Sciatic nerve (tissue), 2 donors: ENCODE data around the gene GHRL. TPM values are rescaled to one million over a fixed set of nuclear protein-coding genes. Genes with fewer than 3 reads are reported as not detected.
"Not testable (repeated sequence)": the region's sequence is repeated elsewhere in the genome, so short reads cannot be mapped to it uniquely, and the experiment has no call there.

Experiments
- ATAC-seq: fragments of 200-7000 bp; cut with Tn5 transposase; one replicate; pipeline ENCODE4 v1.9.1; 2020; ENCODE audit warnings: mild to moderate bottlenecking, moderate library complexity
- DNase-seq: peaks from one replicate; pipeline ENCODE4 v3.0.0-alpha.2; 2020; ENCODE audit warnings: low spot score
- intact Hi-C: fragments of 100-400 bp; cut with DNase I; formaldehyde crosslinking; loops from one replicate; pipeline ENCODE4 v1.14.2; 2022
- total RNA-seq: library from RNA; stranded (reverse); fragmentation: NEBNext Ultra II Directional; extraction: Animal tissue kit (Norgen Biotek cat#: 25700); gene quantifications from one replicate; pipeline ENCODE4 v1.2.1, GENCODE V29; 2021
- donor health status: DM: no; HTN: no; CAD: no.
- donor health status: DM: no; HTN: no; CAD: no.

The GHRL gene
- total RNA-seq, 1 donor from 2014 or later = 2.1 TPM

DNA sequence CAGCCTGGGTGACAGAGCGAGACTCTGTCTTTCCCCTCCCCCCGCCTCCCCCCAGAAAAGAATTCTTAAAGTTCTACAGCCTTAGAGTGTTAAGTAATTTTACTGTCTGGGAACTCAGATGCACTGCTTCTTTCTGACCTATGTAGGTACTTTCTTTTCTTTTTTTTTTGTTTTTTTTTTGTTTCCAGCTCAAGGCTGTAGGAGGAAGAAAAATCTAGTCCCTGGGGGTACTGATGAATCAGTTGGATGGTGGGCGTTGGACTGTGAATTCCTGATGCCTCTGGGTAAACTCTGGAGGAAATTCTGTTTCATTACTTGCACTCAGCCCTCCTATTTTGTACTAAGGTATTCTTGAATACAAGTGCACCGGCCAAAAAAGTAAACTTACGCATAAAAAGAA lies 10.8 kb downstream of the GHRL start:
- DNase-seq (no peak), ATAC-seq (no peak)
- intact Hi-C loops = no loop called here

DNA sequence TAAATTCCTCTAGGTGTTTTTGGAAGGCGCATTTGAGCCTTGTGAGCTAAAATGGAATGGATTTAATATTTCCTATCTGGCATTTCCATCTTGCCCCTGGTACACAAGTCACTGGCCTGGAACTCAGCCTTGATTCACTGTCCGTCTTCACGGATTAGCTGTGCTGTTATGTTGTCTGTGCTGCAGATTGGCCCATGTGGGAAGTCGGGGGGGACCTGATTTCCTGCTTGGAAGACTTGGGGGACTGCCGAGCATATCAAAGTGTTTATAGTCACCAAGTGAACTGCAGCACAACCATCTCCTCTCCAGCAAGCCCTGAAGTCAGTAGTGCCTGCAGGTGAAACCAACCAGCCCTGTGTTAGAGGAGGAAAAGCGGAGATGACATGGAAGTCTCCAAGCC lies 12.2 kb downstream of the GHRL start:
- DNase-seq = no peak
- intact Hi-C loops = no loop called here
- no peak for ATAC-seq

DNA sequence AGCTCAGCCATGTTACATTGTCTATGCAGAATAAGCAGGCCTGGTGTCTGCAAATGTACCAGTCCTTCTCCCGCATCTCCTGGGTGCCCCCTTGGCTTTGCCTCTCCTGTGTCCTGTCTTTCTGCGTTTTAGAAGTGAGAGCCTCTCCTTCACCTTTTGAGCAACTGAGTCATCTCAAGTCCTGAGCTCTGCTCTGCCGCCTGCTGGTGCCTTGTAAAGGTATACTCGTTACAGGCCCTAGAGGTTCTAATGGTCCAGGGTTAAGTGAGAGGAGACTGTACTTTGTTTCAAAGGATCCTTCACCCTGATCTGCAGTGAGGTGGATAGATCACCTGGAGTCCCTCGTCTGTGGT lies 12.6 kb downstream of the GHRL start:
- no peak for DNase-seq
- no peak for ATAC-seq
- intact Hi-C loops = no loop called here

DNA sequence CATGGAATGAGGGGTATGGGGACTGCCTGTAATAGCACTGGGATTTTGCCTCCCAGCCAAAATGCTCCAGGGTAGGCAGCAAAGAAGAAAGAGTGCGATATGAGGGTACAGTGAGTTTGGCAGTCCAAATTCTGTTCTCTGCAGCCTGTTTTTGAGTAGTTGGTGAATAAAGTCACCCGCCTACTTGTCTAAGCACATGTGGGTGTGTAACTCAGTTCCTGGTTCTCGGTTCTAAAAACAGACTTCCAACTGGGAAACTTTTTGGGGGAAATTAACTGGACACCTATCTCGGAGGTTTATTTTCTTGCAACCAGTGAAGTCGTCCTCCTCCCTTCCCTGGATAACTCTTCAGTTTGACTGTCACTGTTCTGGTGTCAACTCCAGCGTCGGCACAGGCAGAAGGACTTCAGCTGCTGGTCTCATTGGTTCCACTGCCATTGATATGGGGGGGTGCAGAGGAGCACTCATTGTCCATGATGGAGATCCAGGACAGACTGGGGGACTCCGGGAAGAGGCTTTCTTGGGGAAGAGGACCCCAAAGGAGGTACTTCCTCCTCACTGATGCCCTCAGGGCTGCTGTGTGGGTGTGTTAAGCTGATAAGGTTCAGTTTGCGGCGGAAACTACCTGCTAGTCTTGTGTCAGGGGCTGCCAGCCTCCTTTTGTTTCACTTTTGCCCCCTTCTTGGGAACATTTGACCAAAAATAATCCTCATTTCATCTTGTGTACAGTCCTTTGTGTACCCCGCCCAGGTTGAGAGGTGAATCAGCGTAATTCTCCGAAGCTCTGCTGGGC lies 13.2 kb downstream of the GHRL start:
- intact Hi-C loops = no loop called here
- DNase-seq = no peak
- ATAC-seq = no peak

DNA sequence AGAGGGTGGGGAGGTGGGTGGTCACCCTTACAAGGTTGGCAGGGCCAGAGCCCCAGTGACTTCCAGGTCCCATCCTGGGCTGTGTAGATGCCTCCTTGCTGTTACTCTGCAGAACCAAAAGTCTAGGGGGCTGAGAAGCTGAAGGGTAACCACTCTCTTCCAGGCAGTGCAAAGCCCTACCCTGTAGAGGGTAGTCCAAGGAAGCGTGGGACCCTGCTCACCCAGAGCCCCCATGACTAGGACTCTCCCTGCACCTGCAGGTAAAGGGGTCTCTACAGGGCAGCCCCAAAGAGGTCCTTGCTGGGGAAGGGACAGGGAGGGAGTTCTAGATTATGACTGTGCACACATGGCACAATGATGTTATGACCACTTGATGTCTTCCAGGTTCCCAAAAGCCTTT lies 14.2 kb downstream of the GHRL start:
- intact Hi-C loops = no loop called here
- DNase-seq = no peak
- no peak for ATAC-seq

DNA sequence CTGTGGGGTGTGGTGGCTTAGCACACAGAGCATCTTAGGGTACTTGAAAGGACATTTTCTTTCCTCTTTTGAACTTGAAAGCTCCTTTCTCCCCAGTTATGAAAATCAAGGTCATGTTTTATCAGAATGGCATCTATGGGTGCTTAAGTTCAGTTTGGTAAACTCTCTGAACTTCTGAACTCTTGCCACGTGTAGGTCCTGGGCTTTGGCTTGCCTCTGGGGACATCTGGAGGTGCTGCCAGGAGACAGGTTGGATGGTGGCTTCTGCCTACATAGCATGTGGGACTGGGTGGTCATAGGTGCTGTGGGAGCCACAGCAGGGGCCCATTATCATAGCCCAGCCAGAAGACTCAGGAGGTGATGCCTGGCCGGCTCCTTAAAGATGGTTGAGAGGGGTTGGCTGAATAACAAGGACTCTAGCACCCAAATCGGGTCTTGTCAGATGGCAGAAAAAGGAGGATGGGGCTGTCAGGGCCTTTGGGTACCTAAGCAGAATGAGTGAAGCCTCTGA lies 15.6 kb downstream of the GHRL start:
- ATAC-seq (no peak), DNase-seq (no peak)
- intact Hi-C loops = no loop called here

DNA sequence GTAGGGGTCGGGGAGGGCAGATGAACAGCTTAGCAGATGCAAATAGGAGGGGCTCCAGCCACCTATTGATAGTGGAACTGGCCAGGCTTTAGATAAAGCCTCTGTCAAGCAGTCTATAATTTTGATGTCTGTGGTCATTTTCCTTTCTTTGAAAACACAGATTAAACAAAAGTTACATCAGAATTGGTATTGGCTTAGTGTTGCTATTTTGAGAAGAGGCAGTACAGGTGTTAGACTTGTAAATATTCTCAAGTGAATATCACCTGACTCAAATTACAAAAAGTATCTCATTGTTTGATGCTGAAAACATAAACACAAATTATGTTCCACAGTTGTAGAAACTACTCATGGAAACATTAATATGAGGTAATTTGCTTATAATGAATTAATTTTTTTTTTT lies 18.1 kb downstream of the GHRL start:
- intact Hi-C loops = no loop called here
- ATAC-seq (no peak), DNase-seq (no peak)

DNA sequence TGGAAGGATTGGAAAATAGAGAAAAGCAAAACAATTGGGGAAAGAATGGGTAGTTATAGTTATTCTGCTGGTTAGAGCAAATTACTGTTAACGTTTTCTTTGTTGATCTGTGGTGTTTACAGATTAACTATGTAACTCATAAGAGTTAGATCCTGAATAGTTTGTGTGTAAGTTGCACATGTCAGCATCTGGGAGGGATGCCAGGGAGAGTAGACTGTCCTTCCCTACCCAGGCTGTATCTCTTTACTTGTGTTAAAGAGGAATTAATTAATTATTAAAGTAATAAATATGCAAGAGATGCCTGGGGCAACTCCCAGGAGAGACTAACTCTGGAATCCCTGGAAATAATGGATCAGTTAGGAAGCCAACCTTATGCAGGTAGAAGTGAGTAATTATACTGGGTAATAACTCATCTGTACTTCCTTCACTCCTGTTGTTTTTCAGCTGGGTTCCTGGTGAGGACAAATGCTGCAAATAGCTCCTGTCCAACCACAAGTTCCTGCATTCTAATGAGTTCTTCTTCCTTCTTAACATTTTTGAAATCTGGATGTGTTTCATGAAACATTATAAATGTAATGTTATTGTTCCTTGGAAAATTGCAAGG lies 18.9 kb downstream of the GHRL start:
- DNase-seq = peak; percentile 26
- intact Hi-C loops = no loop called here
- ATAC-seq = no peak

DNA sequence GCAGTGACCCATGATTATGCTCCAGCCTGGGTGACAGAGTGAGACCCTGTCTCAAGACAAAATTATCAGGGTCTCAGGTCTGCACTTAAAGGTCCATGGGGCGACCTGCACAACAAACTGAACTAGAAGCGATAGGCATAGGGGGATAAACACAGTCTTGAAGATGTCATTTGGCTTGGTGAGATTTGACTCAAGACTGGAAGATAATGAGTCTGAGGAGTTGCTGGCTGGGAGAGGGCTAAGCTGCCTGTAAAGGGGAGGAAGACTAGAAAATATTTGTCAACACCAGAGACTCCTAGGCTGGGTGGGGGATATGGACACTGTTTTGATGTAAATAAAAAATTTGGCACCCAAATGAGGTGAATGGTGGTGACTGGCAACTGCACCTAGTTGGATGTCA lies 19.8 kb downstream of the GHRL start:
- intact Hi-C loops = no loop called here
- DNase-seq = peak; percentile 9

DNA sequence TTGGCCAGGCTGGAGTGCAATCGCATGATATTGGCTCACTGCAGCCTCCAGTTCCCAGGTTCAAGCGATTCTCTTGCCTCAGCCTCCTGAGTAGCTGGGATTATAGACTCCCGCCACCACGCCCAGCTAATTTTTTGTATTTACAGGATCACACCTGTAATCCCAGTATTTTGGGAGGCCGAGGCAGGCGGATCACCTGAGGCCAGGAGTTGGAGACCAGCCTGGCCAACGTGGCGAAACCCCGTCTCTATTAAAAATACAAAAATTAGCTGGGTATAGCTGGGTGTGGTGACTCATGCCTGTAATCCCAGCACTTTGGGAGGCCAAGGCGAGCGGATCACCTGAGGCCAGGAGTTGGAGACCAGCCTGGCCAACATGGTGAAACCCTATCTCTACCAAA lies 20.3 kb downstream of the GHRL start:
- ATAC-seq, intact Hi-C loops: not testable (repeated sequence)
- DNase-seq = peak; percentile 23

More for the DNA sequence above, 19.8 kb downstream of the GHRL start:
- ATAC-seq = no peak

DNA sequence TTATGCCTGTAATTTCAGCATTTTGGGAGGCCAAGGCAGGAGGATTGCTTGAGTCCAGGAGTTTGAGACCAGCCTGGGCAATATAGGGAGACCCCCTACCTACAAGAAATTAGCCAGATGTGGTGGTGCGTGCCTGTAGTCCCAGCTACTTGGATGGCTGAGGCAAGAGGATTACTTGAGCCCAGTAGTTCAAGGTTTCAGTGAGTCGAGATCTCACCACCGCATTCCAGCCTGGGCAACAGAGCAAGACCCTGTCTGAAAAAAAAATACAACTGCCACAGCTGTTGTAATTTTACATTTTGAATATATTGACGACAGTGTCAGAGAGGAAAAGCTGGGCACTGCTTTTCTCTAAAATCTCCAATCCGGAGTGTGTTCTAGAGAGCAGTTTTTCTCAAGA lies 23.3 kb downstream of the GHRL start:
- intact Hi-C loops = no loop called here
- no peak for ATAC-seq
- DNase-seq = peak; percentile 4

DNA sequence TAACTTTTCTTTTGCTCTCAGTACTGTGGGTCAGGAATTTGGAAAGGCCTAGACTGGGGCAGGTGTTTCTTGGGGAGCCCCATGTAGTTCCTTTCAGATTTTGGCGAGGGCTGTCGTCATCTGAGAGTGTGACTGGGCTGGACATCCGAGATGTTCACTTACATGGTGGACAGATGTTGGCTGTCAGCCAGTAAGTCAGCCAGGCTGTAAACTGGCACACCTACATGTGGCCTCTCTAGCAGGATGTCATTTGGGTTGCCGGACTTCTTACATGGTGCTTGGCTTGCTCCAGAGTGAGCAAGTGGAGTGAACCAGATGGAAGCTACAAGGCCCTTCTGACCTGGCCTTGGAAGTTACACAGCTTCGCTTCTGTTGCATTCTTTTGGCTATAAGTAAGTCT lies 23.8 kb downstream of the GHRL start:
- DNase-seq = peak; percentile 35
- ATAC-seq = no peak

DNA sequence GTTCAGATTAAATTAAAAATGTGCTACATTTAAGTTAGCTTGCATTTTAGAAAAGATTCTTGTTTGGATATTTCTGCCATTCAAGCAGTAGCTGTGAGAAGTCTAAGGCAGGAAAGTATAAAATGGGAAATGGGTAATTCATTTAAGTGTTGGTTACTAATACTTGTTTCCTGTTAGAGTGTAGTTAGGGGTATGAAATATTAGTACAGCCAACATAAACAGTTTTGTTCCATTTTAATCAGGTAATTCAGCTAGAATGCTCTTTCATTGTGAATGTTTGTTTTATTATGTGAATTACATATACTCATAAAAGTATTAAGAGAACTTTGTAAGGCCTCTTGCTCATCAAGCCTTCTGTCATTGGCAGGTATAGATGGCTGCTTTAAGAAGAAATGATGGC lies 24.6 kb downstream of the GHRL start:
- intact Hi-C loops = no loop called here
- DNase-seq (no peak), ATAC-seq (no peak)

More for the DNA sequence above, 23.8 kb downstream of the GHRL start:
- intact Hi-C loops = no loop called here

DNA sequence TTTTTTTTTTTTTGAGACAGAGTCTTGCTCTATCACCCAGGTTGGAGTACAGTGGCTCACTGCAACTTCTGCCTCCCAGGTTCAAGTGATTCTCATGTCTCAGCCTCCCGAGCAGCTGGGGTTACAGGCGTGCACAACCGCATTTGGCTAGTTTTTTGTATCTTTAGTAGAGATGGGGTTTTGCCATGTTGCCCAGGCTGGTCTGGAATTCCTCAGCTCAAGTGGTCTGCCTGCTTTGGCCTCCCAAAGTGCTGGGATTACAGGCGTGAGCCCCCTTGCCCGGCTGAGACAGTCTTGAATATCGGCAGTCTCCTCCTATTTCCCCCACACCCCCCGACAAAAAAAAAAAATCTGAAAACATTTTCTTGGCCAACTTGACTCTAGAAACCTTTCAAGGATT lies 25.8 kb downstream of the GHRL start:
- ATAC-seq, intact Hi-C loops: not testable (repeated sequence)
- DNase-seq = peak; percentile 10

DNA sequence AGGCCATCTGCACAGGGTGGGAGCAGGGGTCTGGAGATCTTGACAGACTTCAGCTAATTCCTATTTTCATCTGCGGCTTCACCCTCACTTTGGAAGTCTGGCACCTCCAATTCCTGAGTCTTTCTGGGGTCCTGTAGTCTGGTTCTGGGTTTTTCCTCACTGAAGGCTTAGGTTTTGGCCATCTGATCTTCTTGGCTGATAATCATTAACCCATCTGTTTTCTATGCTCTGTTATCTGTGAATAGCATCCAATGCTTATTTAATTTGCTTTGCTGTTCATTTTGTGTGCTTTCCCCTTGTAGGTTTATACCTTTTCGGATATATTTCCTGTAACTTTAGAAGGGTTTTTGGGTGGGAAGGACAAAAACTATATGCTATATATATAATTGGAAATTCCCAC lies 26.9 kb downstream of the GHRL start:
- ATAC-seq = no peak
- DNase-seq = peak; percentile 4
- intact Hi-C loops = no loop called here

DNA sequence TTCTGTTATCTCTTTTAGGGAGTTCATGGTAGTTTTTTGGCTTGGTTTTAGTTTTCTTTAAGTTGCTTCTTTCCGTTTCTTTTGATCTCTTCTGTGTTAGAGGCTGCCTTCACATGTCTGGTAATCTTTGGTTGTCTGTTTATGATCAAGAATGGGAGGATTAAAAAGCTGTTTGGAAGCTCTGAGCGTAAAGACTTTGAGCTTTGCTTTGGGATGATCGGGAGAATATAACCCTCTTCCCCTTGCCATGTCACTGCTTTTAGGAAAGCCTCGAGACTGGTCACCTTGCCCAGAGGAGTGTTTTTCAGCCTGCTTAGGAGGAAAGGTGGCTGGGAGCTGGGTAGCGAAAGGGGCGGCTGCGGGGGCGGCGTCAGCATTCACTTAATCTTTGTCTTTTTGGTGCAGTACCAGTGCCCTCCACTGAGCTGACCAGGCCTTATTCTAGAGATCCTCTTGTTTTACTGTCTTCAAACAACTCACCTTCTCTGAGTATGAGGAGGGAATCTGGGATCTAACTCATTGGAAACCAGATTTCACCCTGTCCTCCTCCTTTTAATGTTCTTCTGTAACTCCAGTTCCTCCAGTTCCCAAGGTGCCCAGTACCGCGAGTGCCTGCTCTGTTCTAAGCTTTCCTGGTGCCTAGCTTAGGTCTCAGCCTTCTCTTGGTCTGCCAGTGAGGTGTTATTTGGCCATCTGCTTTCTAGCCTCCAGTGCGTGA lies 28.9 kb downstream of the GHRL start:
- ATAC-seq = peak; percentile 86
- DNase-seq = peak; percentile 58
- intact Hi-C loops = no loop called here

DNA sequence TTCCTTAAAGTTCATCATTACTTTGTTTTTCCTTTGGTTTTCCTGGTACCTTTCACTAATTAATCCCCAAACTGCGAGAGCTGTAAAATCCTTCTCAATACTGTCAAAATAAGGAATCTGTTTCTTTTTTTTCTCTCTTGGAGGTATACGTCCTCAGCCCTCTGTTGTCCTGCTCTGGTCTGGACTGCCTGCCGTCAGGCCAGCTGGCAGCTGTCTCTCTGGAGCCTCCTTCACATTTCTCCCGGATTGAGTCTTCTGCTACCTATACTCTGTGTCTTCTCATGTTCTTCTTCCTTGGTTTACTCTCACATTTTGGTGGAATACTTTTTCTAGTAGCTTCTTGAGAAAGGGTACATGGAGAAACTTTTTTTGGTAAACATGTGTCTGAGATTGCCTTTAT lies 30.7 kb downstream of the GHRL start:
- DNase-seq = peak; percentile 9
- intact Hi-C loops = no loop called here
- ATAC-seq = no peak

DNA sequence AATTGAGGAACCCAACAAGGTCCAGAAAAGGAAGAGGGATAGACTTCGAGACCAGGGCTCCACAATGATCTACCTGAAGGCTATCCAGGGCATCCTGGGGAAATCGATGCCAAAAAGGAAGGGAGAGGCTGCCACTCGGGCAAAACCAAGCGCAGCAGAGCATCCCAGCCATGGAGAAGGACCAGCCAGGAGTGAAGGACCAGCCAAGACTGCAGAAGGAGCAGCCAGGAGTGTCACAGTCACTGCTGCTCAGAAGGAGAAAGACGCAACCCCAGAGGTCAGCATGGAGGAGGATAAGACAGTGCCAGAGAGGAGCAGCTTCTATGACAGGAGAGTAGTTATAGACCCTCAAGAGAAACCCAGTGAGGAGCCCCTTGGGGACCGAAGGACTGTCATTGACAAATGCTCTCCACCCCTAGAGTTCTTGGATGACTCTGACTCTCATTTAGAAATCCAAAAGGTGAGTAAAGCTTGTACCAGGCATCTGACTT lies 32.5 kb downstream of the GHRL start:
- peak; percentile 12 for DNase-seq
- no peak for ATAC-seq
- intact Hi-C loops = no loop called here

DNA sequence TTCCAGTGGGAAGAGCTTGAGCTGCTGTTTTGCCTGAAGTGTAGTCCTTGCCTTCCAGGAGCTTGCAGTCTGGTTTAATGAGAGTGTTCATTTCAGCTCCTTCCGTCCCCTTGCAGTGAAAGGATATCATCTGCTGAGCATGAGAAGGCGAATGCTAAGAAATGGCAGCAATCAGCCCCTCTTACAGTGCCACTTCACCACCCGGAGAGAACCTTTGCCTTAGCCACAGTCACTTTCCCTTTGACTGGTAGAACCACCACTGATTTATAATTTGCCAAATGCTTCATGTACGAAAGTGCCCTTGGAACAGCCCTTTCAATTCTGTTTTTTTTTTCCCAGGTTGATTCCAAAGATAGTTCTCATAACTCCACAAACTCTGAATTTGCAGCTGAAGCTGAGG lies 32.9 kb downstream of the GHRL start:
- ATAC-seq = no peak
- DNase-seq = peak; percentile 1
- intact Hi-C loops = no loop called here

DNA sequence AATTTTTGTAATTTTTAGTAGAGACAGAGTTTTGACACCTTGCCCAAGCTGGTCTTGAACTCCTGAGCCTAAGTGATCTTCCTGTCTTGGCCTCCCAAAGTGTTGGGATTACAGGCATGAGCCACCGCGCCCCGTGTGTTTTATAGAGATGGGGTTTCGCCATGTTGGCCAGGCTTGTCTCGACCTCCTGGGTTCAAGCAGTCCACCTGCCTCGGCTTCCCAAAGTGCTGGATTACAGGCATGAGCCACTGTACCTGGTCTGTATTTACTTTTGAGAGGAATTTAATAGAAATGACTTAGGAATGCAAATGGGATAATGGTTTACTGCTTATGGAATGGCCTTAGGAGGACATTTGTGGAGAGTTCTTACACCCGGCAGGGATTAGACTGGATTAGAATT lies 33.7 kb downstream of the GHRL start:
- DNase-seq (peak; percentile 38), ATAC-seq (no peak)
- intact Hi-C loops = no loop called here
